GDM1 (cell line): Measurements from ENCODE around the gene CUX1.
"Not testable (repeated sequence)": the region's sequence is repeated elsewhere in the genome, so short reads cannot be mapped to it uniquely, and the experiment has no call there.

Experiments
- DNase-seq: peaks from one replicate; lab custom pipeline; 2025; lab: John Stamatoyannopoulos, UW

Gene CUX1

GRCh38 chr7:102288285-102288930, 471.0 kb downstream of the CUX1 start:
- DNase-seq: no peak

DNA sequence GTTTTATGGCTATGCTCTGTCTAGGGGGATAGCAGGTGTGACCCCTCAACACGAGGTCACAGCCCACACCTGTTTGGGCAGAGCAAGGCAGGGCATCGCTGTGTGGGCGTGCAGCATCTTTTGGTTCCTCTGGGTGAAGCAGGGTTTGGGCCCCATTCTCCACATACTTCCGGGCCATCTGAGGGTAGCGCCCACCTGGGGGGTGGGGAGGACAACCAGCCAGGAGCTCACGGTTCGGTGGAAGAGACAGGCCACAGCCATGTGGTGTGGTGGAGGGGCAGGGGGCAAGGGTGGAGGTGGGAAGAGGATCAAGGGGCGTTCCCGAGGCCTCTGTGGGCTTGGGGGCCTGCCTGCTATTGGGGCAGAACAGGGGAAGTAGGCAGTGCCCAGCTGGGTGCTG, 471.6 kb downstream of the CUX1 start:
- DNase-seq: no peak

DNA sequence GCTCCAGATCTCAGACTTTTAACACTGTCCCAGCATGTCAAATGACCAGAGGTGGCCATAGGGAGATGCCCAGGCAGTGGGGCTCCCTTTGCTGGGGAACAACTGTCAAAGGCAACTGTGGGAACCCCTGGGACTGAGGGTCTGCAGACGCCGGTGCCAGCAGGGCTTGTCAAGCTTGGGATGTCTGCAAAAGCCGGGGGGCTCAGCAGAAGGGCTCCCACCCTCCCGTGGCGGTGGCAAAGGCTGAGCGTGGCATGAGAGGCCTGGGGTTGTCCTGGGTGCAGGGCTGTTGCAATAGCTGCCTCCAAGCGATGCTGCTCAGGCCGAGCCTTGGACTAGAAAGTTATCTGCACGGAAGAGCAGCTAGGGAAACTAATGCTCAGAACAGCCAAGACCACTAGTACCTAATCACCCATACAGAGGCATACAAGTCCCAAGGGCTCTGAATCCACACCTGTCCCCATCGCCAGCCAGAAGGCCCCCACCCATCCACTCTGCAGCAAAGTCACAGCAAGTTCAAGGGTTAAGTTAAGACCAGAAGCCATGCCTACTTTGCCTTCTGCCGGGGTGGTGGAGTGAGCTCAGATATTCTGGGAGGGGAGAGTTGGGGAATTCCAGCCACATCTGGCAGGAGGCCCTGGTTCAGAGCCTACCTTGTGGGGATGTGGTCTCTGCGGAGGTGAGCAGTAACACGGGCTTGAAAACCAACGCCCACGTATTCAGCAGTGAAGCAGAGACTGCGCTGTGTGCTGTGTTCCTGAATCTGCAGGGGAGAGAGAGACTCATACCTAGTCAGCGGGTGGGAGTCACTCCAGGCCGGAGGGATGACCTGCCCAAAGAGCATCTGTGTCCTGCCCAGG, 473.9 kb downstream of the CUX1 start:
- DNase-seq: no peak

- DNase-seq: no peak
These were observed 474.5 kb downstream of the CUX1 start for GRCh38 chr7:102291916-102292267.

DNA sequence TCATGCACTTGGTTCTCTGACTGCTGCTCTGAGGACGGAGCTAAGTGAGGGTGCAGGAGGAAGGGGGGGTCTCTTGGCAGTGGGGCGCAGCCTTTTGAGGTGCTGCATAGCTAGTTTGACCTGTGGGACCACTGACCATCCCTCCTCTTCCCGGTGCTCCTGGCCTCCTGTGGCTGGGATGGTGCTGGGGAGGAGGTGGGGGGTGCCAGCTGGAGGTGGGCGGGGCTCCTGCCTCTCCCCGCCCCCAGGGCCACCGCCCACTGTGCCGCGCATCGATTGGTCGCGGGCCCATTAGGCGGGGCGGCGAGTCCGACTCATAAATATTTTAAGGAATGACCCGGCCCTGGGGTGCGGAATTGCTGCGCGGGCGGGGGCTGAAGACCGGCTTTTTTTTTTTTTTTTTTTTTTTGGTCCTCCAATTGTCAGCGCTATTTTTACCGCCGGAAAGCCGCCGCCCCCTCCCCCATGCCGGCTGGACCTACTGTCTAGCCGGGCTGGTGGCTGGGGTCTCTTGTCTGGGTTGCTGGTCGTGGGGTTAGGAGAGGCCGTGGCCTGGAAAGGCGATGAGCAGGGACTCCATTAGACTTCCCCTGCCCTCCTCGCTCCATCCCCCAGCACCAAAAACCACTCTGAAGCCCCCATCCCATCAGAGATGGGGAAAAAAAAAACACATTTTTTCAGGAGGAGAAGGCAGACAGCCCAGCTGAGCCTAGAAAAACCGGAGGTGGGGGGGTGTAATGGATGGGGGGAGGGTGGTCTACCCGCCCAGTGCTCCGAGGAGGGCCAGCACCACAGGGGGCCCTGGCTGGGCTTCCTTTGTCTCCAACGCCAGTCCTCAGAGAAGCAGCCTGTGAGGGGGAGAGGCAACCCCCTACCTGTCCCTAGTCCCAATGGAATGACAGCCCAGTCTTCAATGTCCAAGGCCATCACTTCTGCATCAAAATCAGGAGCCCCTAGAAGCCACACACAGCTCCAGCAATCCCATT, 475.7 kb downstream of the CUX1 start:
- DNase-seq: no peak

GRCh38 chr7:102294589-102294988, 477.2 kb downstream of the CUX1 start:
- DNase-seq: no peak

DNA sequence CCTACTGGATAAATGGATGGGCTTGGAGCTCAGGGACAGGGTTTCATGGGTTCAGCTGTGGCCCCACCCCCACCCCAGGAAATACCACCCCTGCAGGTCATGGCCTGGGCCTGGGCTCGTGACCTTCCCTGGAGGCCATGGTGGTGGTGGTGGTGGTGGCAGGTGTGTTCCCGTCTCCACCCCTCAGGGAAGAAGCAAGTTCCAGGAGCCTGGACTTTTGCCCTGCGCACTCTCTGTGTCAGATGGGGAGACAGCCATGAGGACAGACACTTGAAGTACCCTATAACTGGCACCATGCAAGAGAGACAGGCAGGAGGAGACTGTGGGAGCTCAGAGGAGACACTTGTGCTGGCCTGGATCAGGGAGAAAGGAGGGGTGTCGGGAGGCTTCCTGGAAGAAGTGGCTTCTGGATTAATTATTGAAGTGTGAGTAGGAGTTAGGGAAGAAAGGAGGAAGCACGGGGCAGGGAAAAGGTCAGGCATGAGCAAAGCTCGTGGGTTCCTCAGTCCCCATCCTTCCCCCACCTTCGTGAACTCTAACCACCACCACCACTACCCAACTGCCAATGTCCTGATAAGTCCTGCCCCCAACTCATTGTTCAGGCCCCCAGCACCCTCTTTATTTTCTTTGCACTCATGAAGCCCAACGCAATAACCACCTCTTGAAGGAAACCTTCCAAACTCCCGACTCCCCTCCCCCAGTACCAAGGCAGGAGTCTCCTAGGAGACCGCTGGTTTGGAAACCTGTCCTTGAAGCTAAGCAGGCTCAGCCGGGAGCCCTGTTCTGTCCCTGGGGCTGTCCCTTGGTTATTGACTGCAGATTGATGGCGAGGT, 478.1 kb downstream of the CUX1 start:
- DNase-seq: no peak

DNA sequence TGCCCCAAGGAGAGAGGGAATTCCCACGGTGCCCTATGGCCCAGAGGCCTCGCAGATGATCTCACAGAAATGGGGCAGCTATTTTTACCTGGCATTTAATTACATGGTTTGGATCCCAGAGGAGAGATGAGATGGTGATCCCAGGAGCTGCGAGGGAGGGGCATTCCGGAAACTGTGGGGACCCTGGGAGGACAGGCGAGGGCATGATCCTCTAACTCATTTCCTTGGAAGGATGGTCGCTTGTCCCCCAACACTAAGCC, 478.7 kb downstream of the CUX1 start:
- no peak for DNase-seq

- no peak for DNase-seq
These were observed 479.1 kb downstream of the CUX1 start for GRCh38 chr7:102296514-102296913.

- DNase-seq: no peak
These were observed 480.2 kb downstream of the CUX1 start for GRCh38 chr7:102297487-102298218.

GRCh38 chr7:102300643-102301221, 483.3 kb downstream of the CUX1 start:
- DNase-seq: no peak

GRCh38 chr7:102301367-102301766, 483.9 kb downstream of the CUX1 start:
- DNase-seq: not testable (repeated sequence)

- DNase-seq: no peak
These were observed 484.6 kb downstream of the CUX1 start for GRCh38 chr7:102302025-102302424.

DNA sequence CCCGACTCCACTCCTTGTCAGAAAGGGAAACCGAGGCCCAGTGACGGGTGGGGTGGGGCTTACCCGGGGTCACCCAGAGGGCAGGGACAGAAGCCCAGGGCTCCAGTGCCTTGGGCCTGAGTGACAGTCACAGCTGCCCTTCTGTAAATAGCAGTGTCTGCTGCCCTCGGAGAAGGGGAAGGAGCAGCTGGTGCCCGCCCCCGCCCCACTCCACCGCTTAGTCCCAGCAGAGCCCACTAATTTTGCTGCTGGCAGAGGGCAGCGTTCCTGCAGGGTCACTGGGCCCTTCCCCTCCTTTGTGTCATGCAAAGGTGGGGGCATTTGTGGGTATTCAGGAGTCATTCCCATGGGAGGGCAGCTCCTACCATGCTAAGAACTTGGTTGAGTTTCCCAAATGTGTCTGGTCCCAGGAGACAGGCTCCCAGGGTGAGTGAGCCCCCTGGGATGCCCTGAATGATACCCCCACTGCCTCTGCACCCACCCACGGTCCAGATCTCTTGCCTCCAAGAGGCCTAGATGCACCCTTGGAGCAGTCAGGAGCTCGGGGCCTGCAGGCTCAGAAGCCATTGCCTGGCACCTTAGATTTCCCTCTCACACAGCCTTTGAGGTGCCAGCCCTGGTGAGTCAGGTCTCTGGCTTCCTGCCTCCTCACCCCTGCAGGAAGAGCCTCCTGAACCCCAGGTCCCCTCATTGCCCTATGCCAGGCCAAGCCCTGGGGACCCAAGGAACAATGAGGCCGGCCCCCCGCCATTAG, 486.4 kb downstream of the CUX1 start:
- no peak for DNase-seq

- no peak for DNase-seq
These were observed 487.2 kb downstream of the CUX1 start for GRCh38 chr7:102304668-102305067.

DNA sequence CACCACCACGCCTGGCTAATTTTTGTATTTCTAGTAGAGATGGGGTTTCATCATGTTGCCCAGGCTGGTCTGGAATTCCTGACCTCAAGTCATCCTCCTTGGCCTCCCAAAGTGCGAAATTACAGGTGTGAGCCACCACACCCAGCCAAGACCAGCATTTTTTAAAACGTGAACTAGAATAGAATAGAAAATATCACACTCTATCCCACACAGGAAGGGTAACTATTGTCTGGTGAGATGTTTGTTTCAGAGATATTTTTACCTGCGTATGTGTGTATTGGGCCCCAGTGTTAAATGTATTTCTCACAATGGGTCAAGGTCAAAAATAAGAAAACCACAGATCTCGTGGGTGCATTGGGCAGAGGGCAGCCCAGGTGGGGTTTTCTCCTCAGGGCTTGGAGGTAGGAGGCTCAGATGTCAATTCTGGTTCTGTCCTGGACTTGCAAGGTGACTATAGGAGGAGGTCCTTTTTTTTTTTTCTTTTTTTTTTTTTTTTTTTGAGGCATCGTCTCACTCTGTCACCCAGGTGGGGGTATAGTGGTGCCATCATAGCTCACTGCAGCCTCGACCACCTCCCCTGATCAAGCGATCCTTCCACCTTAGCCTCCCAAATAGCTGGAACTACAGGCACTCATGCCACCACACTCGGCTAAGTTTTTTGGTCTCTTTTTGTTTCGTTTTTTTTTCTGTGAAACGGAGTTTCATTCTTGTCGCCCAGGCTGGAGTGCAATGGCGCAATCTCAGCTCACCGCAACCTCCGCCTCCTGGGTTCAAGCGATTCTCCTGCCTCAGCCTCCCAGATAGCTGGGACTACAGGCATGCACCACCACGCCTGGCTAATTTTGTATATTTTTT, 488.2 kb downstream of the CUX1 start:
- DNase-seq: no peak

DNA sequence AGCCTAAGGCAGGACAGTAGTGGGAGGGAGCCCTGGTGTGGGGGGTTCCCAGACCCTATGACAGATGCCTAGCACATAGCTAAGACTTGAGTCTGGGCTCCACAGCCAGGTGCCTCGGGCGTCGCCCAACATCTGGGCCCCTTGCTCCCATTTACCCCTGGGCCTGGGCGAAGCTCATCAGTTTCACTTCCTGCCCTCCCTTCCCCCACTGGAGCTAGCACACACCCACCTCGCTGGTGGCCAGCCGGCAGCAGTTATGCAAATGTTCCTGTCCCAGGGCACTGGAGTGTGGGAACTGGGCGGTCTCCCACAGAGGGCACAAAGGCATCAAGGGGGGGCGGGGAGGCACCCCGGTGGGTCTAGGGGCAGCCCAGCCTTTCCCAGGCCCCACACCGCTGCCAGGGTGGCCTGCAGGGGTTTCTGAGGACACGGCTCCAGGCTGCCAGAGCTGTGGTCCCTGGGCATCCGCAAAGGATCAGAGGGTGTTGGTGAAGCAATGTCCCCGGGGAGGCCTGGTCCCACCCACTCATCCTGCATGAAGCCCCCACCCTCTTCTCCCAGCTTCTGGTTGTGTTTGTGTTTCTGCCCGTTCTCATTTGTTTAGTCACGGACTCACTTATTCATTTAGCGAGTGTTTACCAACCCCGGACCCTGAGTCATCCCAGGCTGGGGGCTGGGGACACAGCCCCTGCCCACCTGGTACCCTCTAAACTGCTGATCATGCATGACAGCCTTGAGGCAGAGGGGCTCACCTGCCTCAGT, 489.7 kb downstream of the CUX1 start:
- DNase-seq: no peak

GRCh38 chr7:102310414-102310815, 493.0 kb downstream of the CUX1 start:
- no peak for DNase-seq
